ENCODE data around the gene RCL1.

DNA sequence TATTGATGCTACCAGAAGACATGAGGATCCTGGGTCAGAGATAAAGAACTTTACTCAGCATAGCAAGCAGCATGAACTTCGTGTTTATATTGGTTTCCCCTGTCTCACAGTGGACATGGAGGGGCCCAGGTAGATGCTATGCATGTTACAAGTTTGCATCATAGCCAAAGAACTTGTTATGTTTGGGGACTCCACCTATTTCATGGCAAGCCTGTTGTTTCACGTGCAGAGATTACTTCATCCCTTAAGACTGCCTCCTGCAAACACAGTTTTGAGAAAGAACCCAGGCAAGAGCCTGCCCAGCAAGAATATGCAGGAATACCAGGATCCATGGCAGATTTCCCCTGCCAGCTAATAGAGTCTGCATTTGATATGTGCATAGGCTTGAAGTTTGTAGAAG is 68.4 kb downstream of the RCL1 start:
- TF ChIP-seq, protein P1, sequence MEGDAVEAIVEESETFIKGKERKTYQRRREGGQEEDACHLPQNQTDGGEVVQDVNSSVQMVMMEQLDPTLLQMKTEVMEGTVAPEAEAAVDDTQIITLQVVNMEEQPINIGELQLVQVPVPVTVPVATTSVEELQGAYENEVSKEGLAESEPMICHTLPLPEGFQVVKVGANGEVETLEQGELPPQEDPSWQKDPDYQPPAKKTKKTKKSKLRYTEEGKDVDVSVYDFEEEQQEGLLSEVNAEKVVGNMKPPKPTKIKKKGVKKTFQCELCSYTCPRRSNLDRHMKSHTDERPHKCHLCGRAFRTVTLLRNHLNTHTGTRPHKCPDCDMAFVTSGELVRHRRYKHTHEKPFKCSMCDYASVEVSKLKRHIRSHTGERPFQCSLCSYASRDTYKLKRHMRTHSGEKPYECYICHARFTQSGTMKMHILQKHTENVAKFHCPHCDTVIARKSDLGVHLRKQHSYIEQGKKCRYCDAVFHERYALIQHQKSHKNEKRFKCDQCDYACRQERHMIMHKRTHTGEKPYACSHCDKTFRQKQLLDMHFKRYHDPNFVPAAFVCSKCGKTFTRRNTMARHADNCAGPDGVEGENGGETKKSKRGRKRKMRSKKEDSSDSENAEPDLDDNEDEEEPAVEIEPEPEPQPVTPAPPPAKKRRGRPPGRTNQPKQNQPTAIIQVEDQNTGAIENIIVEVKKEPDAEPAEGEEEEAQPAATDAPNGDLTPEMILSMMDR (IDR thresholded peaks at IDR 0.05; ENCODE audit: low read length), result no peak
- no peak for TF ChIP-seq EZH2phosphoT487 (IDR thresholded peaks at IDR 0.05; ENCODE audit: low read length)
- no peak for TF ChIP-seq EZH2 (optimal IDR thresholded peaks at IDR 0.05; ENCODE audit: low read depth, low read length)
